Astrocyte of the cerebellum (primary cell): ENCODE results near the gene ARHGAP42.

Experiments
- DNase-seq: peaks from one replicate; pipeline ENCODE4 v3.0.0-alpha.2; 2011; ENCODE audit warnings: low read depth
- H3K4me3 ChIP-seq: 2 replicates; pipeline ENCODE4 v1.5.1; 2011; ENCODE audit warnings: mild to moderate bottlenecking, low read depth, low read length, moderate library complexity
- CTCF ChIP-seq: IDR thresholded peaks from 2 replicates; pipeline ENCODE4 v1.5.1; 2012; ENCODE audit warnings: low read length, low read depth, moderate library complexity, mild to moderate bottlenecking; ENCODE audit errors: missing control alignments
- in situ Hi-C: cut with HindIII; loops from 2 replicates; pipeline ENCODE4 v1.10.0; 2017; ENCODE audit warnings: low sequenced_read_pairs

The ARHGAP42 gene

GRCh38 chr11:100711984-100712383, 24.9 kb downstream of the ARHGAP42 start:
- no peak for TF ChIP-seq CTCF
- H3K4me3 ChIP-seq, result no peak overlapping the region
- DNase-seq, result no peak
- in situ Hi-C loops, result no loop called here

- DNase-seq, result no peak
- in situ Hi-C loops, result no loop called here
- no peak for TF ChIP-seq CTCF
- no peak overlapping the region for H3K4me3 ChIP-seq
Observed at GRCh38 chr11:100712583-100712982, 25.5 kb downstream of the ARHGAP42 start.

- DNase-seq, result no peak
- in situ Hi-C loops, result no loop called here
- no peak for TF ChIP-seq CTCF
- no peak overlapping the region for H3K4me3 ChIP-seq
Observed at GRCh38 chr11:100715165-100715761, 28.2 kb downstream of the ARHGAP42 start.

- no peak overlapping the region for H3K4me3 ChIP-seq
- in situ Hi-C loops, result no loop called here
- DNase-seq, result no peak
- no peak for TF ChIP-seq CTCF
Observed at GRCh38 chr11:100716838-100717237, 29.8 kb downstream of the ARHGAP42 start.

- in situ Hi-C loops, result no loop called here
- DNase-seq, result peak; percentile 57
- H3K4me3 ChIP-seq, result no peak overlapping the region
- no peak for TF ChIP-seq CTCF
Observed at GRCh38 chr11:100719362-100719761, 32.3 kb downstream of the ARHGAP42 start.

GRCh38 chr11:100719809-100720221, 32.7 kb downstream of the ARHGAP42 start:
- DNase-seq, result peak; percentile 96
- in situ Hi-C loops, result no loop called here
- no peak overlapping the region for H3K4me3 ChIP-seq
- no peak for TF ChIP-seq CTCF

GRCh38 chr11:100726680-100727079, 39.6 kb downstream of the ARHGAP42 start:
- DNase-seq, result no peak
- H3K4me3 ChIP-seq, result no peak overlapping the region
- in situ Hi-C loops, result no loop called here
- TF ChIP-seq CTCF, result no peak
